Endothelial cell of umbilical vein (primary cell): ENCODE data around the gene CDH15. TPM values are rescaled to one million over a fixed set of nuclear protein-coding genes. Genes with fewer than 3 reads are reported as not detected.

Experiments
- BruUV-seq: library from RNA; stranded (reverse); fragments of 400-500 nt; replicated peaks from 2 replicates; lab custom pipeline; 2021; lab: Mats Ljungman, UMichigan
- CTCF ChIA-PET: fragments of 300-600, 350-600 bp; sonication (Branson Sonifier 250); formaldehyde crosslinking; loops from one replicate; lab custom pipeline; 2021; ENCODE audit warnings: antibody characterized with exemption, inconsistent platforms; lab: Charles Lee
- POLR2A ChIA-PET: fragments of 300-600, 350-600 bp; sonication (Branson Sonifier 250); formaldehyde crosslinking; loops from one replicate; lab custom pipeline; 2021; ENCODE audit warnings: antibody characterized with exemption, inconsistent platforms; lab: Charles Lee
- DNase-seq: peaks from one replicate; pipeline ENCODE4 v3.0.0-alpha.2; 2011; ENCODE audit warnings: low read depth, low spot score
- FAIRE-seq: peaks from 2 replicates; lab custom pipeline; 2011; peaks lifted over from hg19 to GRCh38; lab: Jason Lieb, UNC
- H2AFZ ChIP-seq: 2 replicates; pipeline ENCODE4 v1.6.0; 2012; ENCODE audit warnings: low read depth, low read length, control low read depth, inconsistent platforms
- H3K27ac ChIP-seq: 2 replicates; pipeline ENCODE4 v1.5.1; 2011; ENCODE audit warnings: low read depth, mild to moderate bottlenecking, control low read depth, low read length, moderate library complexity; ENCODE audit not compliant: insufficient read depth
- H3K27me3 ChIP-seq, 2 experiments: 2 replicates each; pipeline versions ENCODE4 v1.6.0 to v1.6.1; 2011; ENCODE audit warnings: low read length in 2 of 2, mixed read lengths in 1 of 2; ENCODE audit not compliant: control insufficient read depth in 2 of 2, insufficient read depth in 2 of 2
- H3K36me3 ChIP-seq, 2 experiments: 2 replicates in 1 of 2; 3 replicates in 1 of 2; pipeline ENCODE4 v1.5.1; 2011; ENCODE audit warnings: low read length in 2 of 2, mild to moderate bottlenecking in 1 of 2, moderate library complexity in 1 of 2; ENCODE audit not compliant: control insufficient read depth in 2 of 2, insufficient read depth in 2 of 2; ENCODE audit errors: extremely low read depth in 1 of 2
- H3K4me1 ChIP-seq: 3 replicates; pipeline ENCODE4 v1.5.1; 2011; ENCODE audit warnings: mild to moderate bottlenecking, low read length; ENCODE audit not compliant: control insufficient read depth, insufficient read depth; ENCODE audit errors: extremely low read depth
- H3K4me2 ChIP-seq: 2 replicates; pipeline ENCODE4 v1.6.1; 2011; ENCODE audit warnings: low read length, control low read depth, mixed read lengths; ENCODE audit not compliant: insufficient read depth
- H3K4me3 ChIP-seq, 3 experiments: fragments of 200-600 bp in 1 of 3; sonication (generic), shearing (Covaris generic) in 1 of 3; replicated peaks in 1 of 3; 2 replicates each; pipeline ENCODE4 v1.5.1; 2011 to 2016; ENCODE audit warnings: control low read depth in 3 of 3, low read length in 3 of 3, mild to moderate bottlenecking in 2 of 3, inconsistent platforms in 1 of 3, low read depth in 1 of 3, moderate library complexity in 1 of 3; ENCODE audit not compliant: insufficient read depth in 1 of 3
- H3K79me2 ChIP-seq: 2 replicates; pipeline ENCODE4 v1.6.0; 2012; ENCODE audit warnings: low read length, inconsistent platforms; ENCODE audit not compliant: control insufficient read depth, insufficient read depth
- H3K9ac ChIP-seq: replicated peaks from 2 replicates; pipeline ENCODE3; 2011; ENCODE audit warnings: low read length, control low read depth; ENCODE audit not compliant: insufficient read depth; ENCODE audit errors: extremely low read depth
- H3K9me1 ChIP-seq: replicated peaks from 3 replicates; pipeline ENCODE4 v1.6.0; 2011; ENCODE audit warnings: mild to moderate bottlenecking, low read length; ENCODE audit not compliant: control insufficient read depth, insufficient read depth; ENCODE audit errors: extremely low read depth
- H3K9me3 ChIP-seq: replicated peaks from 2 replicates; pipeline ENCODE4 v1.5.1; 2012; ENCODE audit warnings: low read length, inconsistent platforms; ENCODE audit not compliant: control insufficient read depth, insufficient read depth
- H4K20me1 ChIP-seq: replicated peaks from 2 replicates; pipeline ENCODE3; 2011; ENCODE audit warnings: mild to moderate bottlenecking, low read length; ENCODE audit not compliant: control insufficient read depth, insufficient read depth; ENCODE audit errors: extremely low read depth
- CTCF ChIP-seq, 2 donors: IDR thresholded peaks; 1 replicate in 1 of 2; 2 replicates in 1 of 2; pipeline ENCODE4 v1.5.1; 2011; ENCODE audit warnings: low read length in 2 of 2, mild to moderate bottlenecking in 2 of 2, moderate library complexity in 2 of 2, control low read depth in 1 of 2, inconsistent platforms in 1 of 2, low read depth in 1 of 2; ENCODE audit not compliant: insufficient read depth in 1 of 2; ENCODE audit errors: extremely low read depth in 1 of 2
- EZH2 ChIP-seq: IDR thresholded peaks from 2 replicates; pipeline ENCODE4 v1.6.1; 2012; ENCODE audit warnings: borderline replicate concordance, low read depth, mild to moderate bottlenecking, moderate library complexity, low read length, inconsistent platforms; ENCODE audit not compliant: severe bottlenecking
- FOS ChIP-seq: IDR thresholded peaks from 2 replicates; pipeline ENCODE4 v1.6.1; 2011; ENCODE audit warnings: mild to moderate bottlenecking, low read length, moderate library complexity, borderline replicate concordance; ENCODE audit not compliant: insufficient read depth
- GATA2 ChIP-seq: IDR thresholded peaks from 2 replicates; pipeline ENCODE4 v1.7.0; 2011; ENCODE audit warnings: low read depth, mild to moderate bottlenecking, moderate library complexity, mixed read lengths, low read length; ENCODE audit not compliant: insufficient read length, insufficient read depth
- JUN ChIP-seq: IDR thresholded peaks from 2 replicates; pipeline ENCODE4 v1.6.1; 2011; ENCODE audit warnings: borderline replicate concordance, low read depth; ENCODE audit not compliant: insufficient read length, insufficient read depth
- MAX ChIP-seq: IDR thresholded peaks from 2 replicates; pipeline ENCODE4 v1.6.1; 2011; ENCODE audit not compliant: insufficient read depth, insufficient read length
- MYC ChIP-seq: IDR thresholded peaks from one replicate; pipeline ENCODE4 v1.6.1; 2011; ENCODE audit warnings: mild to moderate bottlenecking, low read depth, low read length
- POLR2A ChIP-seq: IDR thresholded peaks from 2 replicates; pipeline ENCODE4 v1.6.1; 2012; ENCODE audit warnings: low read depth, mild to moderate bottlenecking, control low read depth, low read length
- POLR2AphosphoS5 ChIP-seq: IDR thresholded peaks from 2 replicates; pipeline ENCODE4 v1.6.1; 2012; ENCODE audit warnings: low read depth, mild to moderate bottlenecking, control low read depth, low read length, moderate library complexity; ENCODE audit not compliant: insufficient read depth
- dilution Hi-C: fragments of 300-500 bp; cut with MboI; formaldehyde crosslinking; loops from one replicate; pipeline ENCODE4 v1.15.0; 2019; ENCODE audit warnings: low sequenced_read_pairs; ENCODE audit not compliant: extremely low pct_ligation_motif_present
- intact Hi-C: fragments of 100-400 bp; cut with micrococcal nuclease; formaldehyde crosslinking; loops from one replicate; pipeline ENCODE4 v1.10.0; 2022
- polyA plus RNA-seq, 4 experiments: library from polyadenylated mRNA; depleted of rRNA in 3 of 4; stranded (reverse) in 3 of 4; unstranded in 1 of 4; fragments of >200 nt; gene quantifications; 2 replicates each; pipeline versions ENCODE4 v1.2.1 to v1.2.3, GENCODE V29; 2011 to 2012; ENCODE audit warnings: missing spikeins in 1 of 4
- total RNA-seq: library from RNA; stranded (reverse); gene quantifications from 2 replicates; pipeline ENCODE4 v1.2.3, GENCODE V29; 2021

The CDH15 gene
- total and polyA plus RNA-seq, 2 donors (not counting 3 experiments of a cell fraction or from before 2014, with no cell fraction given), result 0.44 TPM; not detected in 1

GRCh38 chr16:89210904-89211515 lies 39.5 kb downstream of the CDH15 start:
- CTCF ChIA-PET, result interaction anchor here (0.8 kb wide), 1 partner anchor 290 kb away, joined by 3 read pairs; no protein-coding TSS in a partner anchor
- H3K4me1 ChIP-seq, result no peaks in the 10 kb centered on the region
- no peaks in the 10 kb centered on the region for H3K79me2 ChIP-seq
- TF ChIP-seq EZH2, result no peak
- no peak for TF ChIP-seq POLR2AphosphoS5
- no peak for TF ChIP-seq MAX
- no peak for TF ChIP-seq GATA2
- no peak for TF ChIP-seq POLR2A
- no peak for TF ChIP-seq CTCF (IDR thresholded peaks at IDR 0.05; ENCODE audit: extremely low read depth in 1 of 2, insufficient read depth in 1 of 2, low read depth in 1 of 2, low read length in 2 of 2)
- no peak for TF ChIP-seq MYC
- TF ChIP-seq JUN, result no peak
- no peak for TF ChIP-seq FOS
- H3K9ac ChIP-seq, result no peak overlapping the region
- BruUV-seq, result no TSS peak
- intact Hi-C loops, result no loop called here
- no peaks in the 10 kb centered on the region for H4K20me1 ChIP-seq
- H3K36me3 ChIP-seq, result no peaks in the 10 kb centered on the region
- DNase-seq, result no peak
- H3K9me3 ChIP-seq, result no peaks in the 10 kb centered on the region
- no peak overlapping the region for H3K4me3 ChIP-seq
- no peak overlapping the region for H3K4me2 ChIP-seq
- H2AFZ ChIP-seq, result no peak overlapping the region
- dilution Hi-C loops, result no loop called here
- no peak for FAIRE-seq
- POLR2A ChIA-PET, result no interaction called here
- H3K9me1 ChIP-seq, result no peaks in the 10 kb centered on the region
- H3K27ac ChIP-seq, result no peak overlapping the region
- H3K27me3 ChIP-seq, result no peaks in the 10 kb centered on the region
